Mesendoderm (in vitro differentiated cells): ENCODE data around the gene PPP1R3G.
"Not testable (repeated sequence)": the region's sequence is repeated elsewhere in the genome, so short reads cannot be mapped to it uniquely, and the experiment has no call there.

ENCODE experiments used
- DNase-seq: peaks from one replicate; pipeline ENCODE4 v3.0.0; 2013
- H2AK5ac ChIP-seq: 2 replicates; pipeline ENCODE4 v1.6.1; 2013; ENCODE audit warnings: low read length, inconsistent platforms
- H2BK120ac ChIP-seq: 2 replicates; pipeline ENCODE4 v1.6.1; 2013; ENCODE audit warnings: low read depth, mild to moderate bottlenecking, low read length, moderate library complexity, mixed read lengths
- H2BK15ac ChIP-seq: replicated peaks from 2 replicates; pipeline ENCODE4 v1.6.1; 2013; ENCODE audit warnings: low read depth, mild to moderate bottlenecking, moderate library complexity
- H2BK5ac ChIP-seq: 2 replicates; pipeline ENCODE4 v1.6.1; 2013; ENCODE audit warnings: low read length, inconsistent platforms
- H3K18ac ChIP-seq: 2 replicates; pipeline ENCODE4 v1.6.1; 2013; ENCODE audit warnings: mild to moderate bottlenecking, low read length, mixed read lengths
- H3K23ac ChIP-seq: one replicate; pipeline ENCODE4 v1.6.1; 2013; ENCODE audit warnings: low read length
- H3K27ac ChIP-seq: 2 replicates; pipeline ENCODE4 v1.5.1; 2013; ENCODE audit warnings: low read depth, mild to moderate bottlenecking, inconsistent platforms, low read length, moderate library complexity
- H3K27me3 ChIP-seq: 2 replicates; pipeline ENCODE4 v1.6.1; 2013; ENCODE audit warnings: low read length, control low read depth, mild to moderate bottlenecking, inconsistent platforms; ENCODE audit not compliant: insufficient read depth, poor library complexity
- H3K36me3 ChIP-seq: 2 replicates; pipeline ENCODE4 v1.6.1; 2013; ENCODE audit warnings: low read length, inconsistent platforms; ENCODE audit not compliant: control insufficient read depth, insufficient read depth
- H3K4ac ChIP-seq: one replicate; pipeline ENCODE4 v1.6.1; 2013; ENCODE audit warnings: low read depth, mild to moderate bottlenecking, low read length, moderate library complexity
- H3K4me1 ChIP-seq: 2 replicates; pipeline ENCODE4 v1.6.1; 2013; ENCODE audit warnings: low read depth, low read length, inconsistent platforms; ENCODE audit not compliant: control insufficient read depth
- H3K4me2 ChIP-seq: 2 replicates; pipeline ENCODE4 v1.6.1; 2013; ENCODE audit warnings: low read length
- H3K4me3 ChIP-seq: 2 replicates; pipeline ENCODE4 v1.5.1; 2013; ENCODE audit warnings: mild to moderate bottlenecking, low read length
- H3K56ac ChIP-seq: one replicate; pipeline ENCODE4 v1.6.1; 2013; ENCODE audit warnings: low read length
- H3K79me1 ChIP-seq: 2 replicates; pipeline ENCODE4 v1.6.1; 2013; ENCODE audit warnings: low read length, inconsistent platforms
- H3K79me2 ChIP-seq: 2 replicates; pipeline ENCODE4 v1.6.1; 2013; ENCODE audit warnings: mild to moderate bottlenecking, low read length; ENCODE audit not compliant: control insufficient read depth, insufficient read depth
- H3K9ac ChIP-seq: 2 replicates; pipeline ENCODE4 v1.6.1; 2013; ENCODE audit warnings: low read length, inconsistent platforms
- H4K5ac ChIP-seq: one replicate; pipeline ENCODE4 v1.6.1; 2013; ENCODE audit warnings: low read length
- H4K8ac ChIP-seq: one replicate; pipeline ENCODE4 v1.6.1; 2013; ENCODE audit warnings: low read depth, mild to moderate bottlenecking, control low read depth, low read length, moderate library complexity
- WGBS: extraction: QIAGEN DNeasy Blood & Tissue Kit; methylation state at CpG from one replicate; pipeline ENCODE4 v1.1.7; 2013; ENCODE audit warnings: low lambda C conversion rate, missing lambda C conversion rate; ENCODE audit not compliant: insufficient coverage; ENCODE audit errors: extremely low coverage; 5-methylcytosine and 5-hydroxymethylcytosine counted together

Gene PPP1R3G

DNA sequence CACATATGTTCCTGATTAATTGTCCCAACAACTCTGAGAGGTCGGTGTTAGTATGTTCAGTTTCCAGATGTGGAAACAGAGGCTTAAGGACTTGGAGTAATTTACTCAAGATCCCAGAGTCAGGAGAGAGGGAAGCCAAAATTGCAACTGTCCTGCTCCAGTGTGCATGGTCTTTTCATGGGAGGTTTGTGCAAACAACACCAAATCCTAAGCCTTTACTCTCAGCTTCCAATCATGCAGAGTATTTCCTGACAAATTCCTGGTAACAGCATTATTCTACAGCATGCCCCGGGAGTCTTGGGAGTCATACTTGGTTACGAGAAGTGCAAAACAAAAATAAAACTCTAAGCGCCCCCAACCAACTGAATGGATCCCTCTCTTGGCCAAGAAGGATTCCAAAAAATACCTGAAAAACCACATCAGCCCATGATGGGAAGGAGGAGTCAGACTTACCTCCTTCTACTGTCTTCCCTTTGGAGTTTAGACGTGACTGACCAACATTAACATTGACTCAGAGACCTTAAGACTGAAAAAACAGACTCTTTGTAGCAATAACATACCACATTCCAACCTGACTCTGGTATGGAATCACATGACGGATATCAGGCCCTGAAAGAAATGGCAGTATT lies 30.8 kb upstream of the PPP1R3G start:
- no CpG with 5 or more reads among the region's 6 CpGs for WGBS
- H3K27ac ChIP-seq: no peak overlapping the region
- H3K4ac ChIP-seq: no peak overlapping the region

DNA sequence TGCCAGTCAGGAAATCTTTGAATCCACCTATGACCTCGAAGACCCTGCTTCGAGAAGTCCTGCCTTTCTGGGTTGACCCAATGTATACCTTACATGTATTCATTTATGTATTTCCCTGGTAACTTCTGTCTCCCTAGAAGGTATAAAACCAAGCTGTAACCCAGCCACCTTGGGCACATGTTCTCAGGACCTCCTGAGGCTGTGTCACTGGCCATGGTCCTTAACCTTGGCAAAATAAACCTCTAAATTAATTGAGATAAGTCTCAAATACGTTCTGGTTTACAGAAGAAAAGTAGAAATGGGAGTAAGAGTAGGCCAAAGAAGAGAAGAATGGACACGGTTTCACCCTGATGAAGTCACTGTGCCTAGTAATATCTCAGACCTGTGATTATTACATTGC lies 30.0 kb upstream of the PPP1R3G start:
- Histone ChIP-seq H3K4ac (no peak overlapping the region), H4K8ac (no peak overlapping the region), H3K4me1 (no peaks in the 10 kb centered on the region), H3K56ac (no peak overlapping the region), H3K27ac (no peak overlapping the region), H2BK120ac (no peak overlapping the region), H2BK5ac (no peak overlapping the region), H3K79me1 (no peaks in the 10 kb centered on the region), H2AK5ac (no peak overlapping the region), H3K4me3 (no peak overlapping the region), H4K5ac (no peak overlapping the region), H3K27me3 (no peaks in the 10 kb centered on the region), H3K36me3 (no peaks in the 10 kb centered on the region), H3K9ac (no peak overlapping the region), H3K79me2 (no peaks in the 10 kb centered on the region), H2BK15ac (no peak overlapping the region), H3K4me2 (no peak overlapping the region), H3K18ac (no peak overlapping the region), H3K23ac (no peak overlapping the region)
- WGBS: no CpG with 5 or more reads among the region's 4 CpGs
- no peak for DNase-seq

More for the DNA sequence above, 30.8 kb upstream of the PPP1R3G start:
- H4K8ac ChIP-seq: no peak overlapping the region
- H3K18ac ChIP-seq: no peak overlapping the region
- H3K79me2 ChIP-seq: no peaks in the 10 kb centered on the region
- H2BK5ac ChIP-seq: no peak overlapping the region
- no peaks in the 10 kb centered on the region for H3K36me3 ChIP-seq
- no peak for DNase-seq
- H3K4me3 ChIP-seq: no peak overlapping the region
- H3K4me1 ChIP-seq: no peaks in the 10 kb centered on the region
- H3K79me1 ChIP-seq: no peaks in the 10 kb centered on the region
- H3K23ac ChIP-seq: no peak overlapping the region
- H3K27me3 ChIP-seq: no peaks in the 10 kb centered on the region
- H3K9ac ChIP-seq: no peak overlapping the region
- no peak overlapping the region for H3K4me2 ChIP-seq
- no peak overlapping the region for H2BK15ac ChIP-seq
- no peak overlapping the region for H2AK5ac ChIP-seq
- no peak overlapping the region for H3K56ac ChIP-seq
- H2BK120ac ChIP-seq: no peak overlapping the region
- H4K5ac ChIP-seq: no peak overlapping the region

DNA sequence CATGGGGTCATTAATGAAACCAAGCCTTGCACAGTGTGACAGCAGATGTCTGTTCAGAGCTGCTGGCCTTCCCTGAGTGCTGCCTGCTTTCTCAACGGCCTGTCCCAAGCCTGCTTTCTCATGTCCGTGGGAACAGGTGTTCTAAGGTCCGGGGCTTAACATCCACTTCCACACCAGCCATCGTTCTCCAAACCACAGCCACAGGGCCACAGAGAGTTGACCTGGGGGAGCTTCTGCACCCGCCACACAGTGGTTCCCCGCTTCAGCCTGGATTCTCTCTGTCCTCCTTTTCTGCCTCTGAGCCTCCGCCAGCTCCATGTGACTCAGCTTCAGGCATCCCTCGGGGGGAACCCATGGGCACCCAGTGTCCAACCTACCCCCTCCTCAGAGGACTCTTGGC lies 26.9 kb upstream of the PPP1R3G start:
- Histone ChIP-seq H3K79me1 (no peaks in the 10 kb centered on the region), H3K9ac (no peak overlapping the region), H3K4me3 (no peak overlapping the region), H3K4ac (no peak overlapping the region), H3K27ac (no peak overlapping the region), H3K4me2 (no peak overlapping the region), H2BK120ac (no peak overlapping the region), H2AK5ac (no peak overlapping the region), H3K4me1 (no peaks in the 10 kb centered on the region), H3K56ac (no peak overlapping the region), H3K23ac (no peak overlapping the region), H3K27me3 (no peaks in the 10 kb centered on the region), H2BK15ac (no peak overlapping the region), H3K18ac (no peak overlapping the region), H4K5ac (no peak overlapping the region), H2BK5ac (no peak overlapping the region), H3K79me2 (no peaks in the 10 kb centered on the region), H3K36me3 (no peaks in the 10 kb centered on the region), H4K8ac (no peak overlapping the region)
- no CpG with 5 or more reads among the region's 8 CpGs for WGBS
- DNase-seq: no peak

DNA sequence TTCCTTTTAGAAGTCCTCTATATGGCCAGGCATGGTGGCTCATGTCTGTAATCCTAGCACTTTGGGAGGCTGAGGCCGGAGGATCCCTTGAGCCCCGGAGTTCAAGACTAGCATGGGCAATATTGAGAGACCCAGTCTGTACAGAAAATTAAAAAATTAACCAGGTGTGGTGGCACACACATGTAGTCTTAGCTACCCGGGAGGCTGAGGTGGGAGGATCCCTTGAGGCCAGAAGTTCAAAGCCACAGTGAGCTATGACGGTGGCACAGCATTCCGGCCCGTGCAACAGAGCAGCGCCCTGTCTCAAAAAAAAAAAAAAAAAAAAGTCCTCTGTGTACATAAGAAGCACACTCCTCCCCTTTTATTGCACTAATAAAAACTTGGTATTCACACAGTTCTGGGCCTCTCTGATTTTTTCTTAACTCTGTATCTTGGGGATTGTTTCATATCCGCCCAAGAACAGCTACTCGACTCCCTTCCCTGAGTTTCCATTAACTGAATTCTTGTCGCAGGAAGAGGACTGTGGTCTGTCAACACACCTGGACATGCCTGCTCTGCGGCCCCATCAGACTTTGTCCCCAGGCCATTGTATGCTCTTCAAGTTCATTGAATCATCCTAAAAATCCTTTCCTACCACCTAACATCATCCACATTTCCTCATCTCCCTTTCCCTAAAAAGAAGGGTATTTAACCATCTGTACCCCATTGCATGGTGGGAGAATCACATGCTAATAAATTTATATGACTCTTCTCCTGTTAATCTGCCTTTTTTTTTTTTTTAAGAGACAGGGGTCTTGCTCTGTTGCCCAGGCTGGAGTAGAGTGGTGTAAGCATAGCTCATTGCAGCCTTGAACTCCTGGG lies 25.9 kb upstream of the PPP1R3G start:
- Histone ChIP-seq H4K5ac (no peak overlapping the region), H3K9ac (no peak overlapping the region), H3K4ac (no peak overlapping the region), H3K4me1 (no peaks in the 10 kb centered on the region), H2BK15ac (no peak overlapping the region), H3K36me3 (no peaks in the 10 kb centered on the region), H3K27me3 (no peaks in the 10 kb centered on the region), H3K4me3 (no peak overlapping the region), H3K79me1 (no peaks in the 10 kb centered on the region), H3K56ac (no peak overlapping the region), H4K8ac (no peak overlapping the region), H3K4me2 (no peak overlapping the region), H2AK5ac (no peak overlapping the region), H3K79me2 (no peaks in the 10 kb centered on the region), H3K18ac (no peak overlapping the region), H3K23ac (no peak overlapping the region), H2BK120ac (no peak overlapping the region), H2BK5ac (no peak overlapping the region), H3K27ac (no peak overlapping the region)
- no peak for DNase-seq
- no CpG with 5 or more reads among the region's 11 CpGs for WGBS

DNA sequence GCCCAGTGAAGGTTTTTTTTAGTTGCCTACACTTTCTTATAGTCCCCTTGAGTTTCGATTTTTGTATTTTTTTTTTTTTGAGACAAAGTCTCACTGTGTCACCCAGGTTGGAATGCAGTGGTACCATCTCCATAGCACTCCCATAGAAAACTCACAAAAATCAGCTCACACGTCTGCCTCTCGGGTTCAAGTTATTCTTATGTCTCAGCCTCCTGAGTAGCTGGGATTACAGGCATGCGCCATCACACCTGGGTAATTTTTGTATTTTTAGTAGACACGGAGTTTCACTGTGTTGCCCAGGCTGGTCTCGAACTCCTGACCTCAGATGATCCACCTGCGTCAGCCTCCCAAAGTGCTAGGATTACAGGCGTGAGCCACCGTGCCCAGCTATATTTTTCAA lies 24.7 kb upstream of the PPP1R3G start:
- DNase-seq: not testable (repeated sequence)
- no CpG with 5 or more reads among the region's 9 CpGs for WGBS

More for the DNA sequence above, 24.7 kb upstream of the PPP1R3G start:
- not testable (repeated sequence) for H3K36me3 ChIP-seq, H3K23ac ChIP-seq, H4K8ac ChIP-seq, H2AK5ac ChIP-seq, H3K79me1 ChIP-seq, H3K4ac ChIP-seq, H3K79me2 ChIP-seq, H3K27ac ChIP-seq, H3K4me1 ChIP-seq, H3K9ac ChIP-seq, H4K5ac ChIP-seq, H3K56ac ChIP-seq, H3K18ac ChIP-seq, H2BK120ac ChIP-seq, H3K4me3 ChIP-seq, H3K4me2 ChIP-seq, H2BK15ac ChIP-seq, H2BK5ac ChIP-seq, H3K27me3 ChIP-seq
